OCI-LY7 (cell line): ENCODE results near the gene INPP5B. TPM values are rescaled to one million over a fixed set of nuclear protein-coding genes. Genes with fewer than 3 reads are reported as not detected.

Source experiments
- BruUV-seq: library from RNA; stranded (reverse); fragments of 400-500 nt; replicated peaks from 2 replicates; lab custom pipeline; 2021; lab: Mats Ljungman, UMichigan
- CTCF ChIA-PET: fragments of 300-600 bp; sonication (Branson Sonifier 250); formaldehyde crosslinking; loops from one replicate; lab custom pipeline; 2022; ENCODE audit warnings: antibody characterized with exemption; ENCODE audit not compliant: unreplicated experiment; lab: Charles Lee
- POLR2A ChIA-PET: fragments of 300-600 bp; sonication (Branson Sonifier 250); formaldehyde crosslinking; loops from one replicate; lab custom pipeline; 2022; ENCODE audit warnings: antibody characterized with exemption; lab: Charles Lee
- DNase-seq: peaks from one replicate; pipeline ENCODE4 v3.0.0-alpha.2; 2015; ENCODE audit warnings: low spot score
- H2AFZ ChIP-seq: fragments of 200-600 bp; sonication (generic), shearing (Covaris generic); 2 replicates; pipeline ENCODE4 v1.6.1; 2014; ENCODE audit warnings: mild to moderate bottlenecking, antibody characterized with exemption, low read length, moderate library complexity
- H3K27ac ChIP-seq: fragments of 200-600 bp; sonication (generic); 2 replicates; pipeline ENCODE4 v1.5.1; 2014; ENCODE audit warnings: mixed run types, low read depth, mild to moderate bottlenecking, moderate library complexity, low read length, inconsistent platforms; ENCODE audit not compliant: poor library complexity, severe bottlenecking
- H3K36me3 ChIP-seq: fragments of 200-600 bp; sonication (generic); 2 replicates; pipeline ENCODE4 v1.6.1; 2014; ENCODE audit warnings: mild to moderate bottlenecking, antibody characterized with exemption, low read length, moderate library complexity, mixed read lengths; ENCODE audit not compliant: insufficient read depth
- H3K4me1 ChIP-seq: fragments of 200-600 bp; sonication (generic); 2 replicates; pipeline ENCODE4 v1.5.1; 2014; ENCODE audit warnings: mild to moderate bottlenecking, low read length; ENCODE audit not compliant: insufficient read depth, poor library complexity, severe bottlenecking
- H3K4me2 ChIP-seq: fragments of 200-600 bp; sonication (generic); 2 replicates; pipeline ENCODE4 v1.6.1; 2014; ENCODE audit warnings: mild to moderate bottlenecking, low read length
- H3K4me3 ChIP-seq: fragments of 200-600 bp; sonication (generic); 2 replicates; pipeline ENCODE4 v1.5.1; 2014; ENCODE audit warnings: mild to moderate bottlenecking, low read depth, low read length; ENCODE audit not compliant: poor library complexity, severe bottlenecking
- H3K79me2 ChIP-seq: fragments of 200-600 bp; sonication (generic); 2 replicates; pipeline ENCODE4 v1.6.1; 2016; ENCODE audit warnings: low read depth, mild to moderate bottlenecking, low read length, moderate library complexity, mixed read lengths; ENCODE audit not compliant: insufficient read depth
- H3K9me2 ChIP-seq: fragments of 200-600 bp; sonication (generic); 2 replicates; pipeline ENCODE4 v1.6.1; 2016; ENCODE audit warnings: mild to moderate bottlenecking, low read length, mixed read lengths; ENCODE audit not compliant: insufficient read depth
- H3K9me3 ChIP-seq: fragments of 200-600 bp; sonication (generic); 2 replicates; pipeline ENCODE4 v1.6.1; 2014; ENCODE audit warnings: mild to moderate bottlenecking, mixed run types, low read length, mixed read lengths
- H4K20me1 ChIP-seq: fragments of 200-600 bp; sonication (generic); 2 replicates; pipeline ENCODE4 v1.6.1; 2014; ENCODE audit warnings: mild to moderate bottlenecking, antibody characterized with exemption, low read length, moderate library complexity, mixed read lengths; ENCODE audit not compliant: insufficient read depth
- CTCF ChIP-seq: fragments of 200-600 bp; sonication (generic); conservative IDR thresholded peaks from 2 replicates; pipeline ENCODE4 v1.5.1; 2014; ENCODE audit warnings: mild to moderate bottlenecking, antibody characterized with exemption, low read length, moderate library complexity, mixed read lengths
- EZH2phosphoT487 ChIP-seq: fragments of 200-600 bp; sonication (generic); IDR thresholded peaks from 2 replicates; pipeline ENCODE4 v1.6.1; 2018; ENCODE audit warnings: low read depth, borderline replicate concordance, mild to moderate bottlenecking, mixed run types, antibody characterized with exemption, low read length, moderate library complexity, mixed read lengths
- intact Hi-C: fragments of 100-400 bp; cut with micrococcal nuclease; formaldehyde crosslinking; loops from one replicate; pipeline ENCODE4 v1.10.0; 2022; ENCODE audit not compliant: unreplicated experiment
- total RNA-seq, 2 experiments: library from RNA; depleted of rRNA in 1 of 2; stranded (reverse); fragments of >200 nt in 1 of 2; shearing (Covaris generic) in 1 of 2; gene quantifications; 2 replicates each; pipeline ENCODE4 v1.2.3, GENCODE V29; 2014 to 2022

INPP5B gene
- total RNA-seq, 2 experiments from 2014 or later, result 49.7 to 63.0 TPM

- H3K4me2 ChIP-seq, result peak overlapping the region; percentile 94
- peak overlapping the region; percentile 98 for H3K27ac ChIP-seq
- H3K9me2 ChIP-seq, result no peaks in the 10 kb centered on the region
- peaks cover 90% of the 10 kb centered on the region for H3K79me2 ChIP-seq
- POLR2A ChIA-PET, result interaction anchor here (0.8 to 3.5 kb wide), 6 partner anchors 10 to 118 kb away, joined by 3 to 27 read pairs (median 6); partner anchors contain the start of genes INPP5B and YRDC
- TF ChIP-seq EZH2phosphoT487 (no peak), CTCF (no peak)
- intact Hi-C loops, result no loop called here
- BruUV-seq, result no TSS peak
- H3K4me3 ChIP-seq, result peak overlapping the region; percentile 62
- no peaks in the 10 kb centered on the region for H3K9me3 ChIP-seq
- H2AFZ ChIP-seq, result peak overlapping the region; percentile 23; the same call in 1 of the 2 replicates
- peak; percentile 79 for DNase-seq
- CTCF ChIA-PET, result interaction anchor here (1.0 kb wide), 1 partner anchor 22 kb away, joined by 3 read pairs; no protein-coding TSS in a partner anchor
- H3K36me3 ChIP-seq, result peaks cover 22% of the 10 kb centered on the region
- H4K20me1 ChIP-seq, result no peaks in the 10 kb centered on the region
- H3K4me1 ChIP-seq, result peaks cover 85% of the 10 kb centered on the region
Measured at GRCh38 chr1:37926038-37926924, 20.6 kb downstream of the INPP5B start.

- peak overlapping the region; percentile 62 for H3K4me3 ChIP-seq
- peaks cover 32% of the 10 kb centered on the region for H3K36me3 ChIP-seq
- no peaks in the 10 kb centered on the region for H4K20me1 ChIP-seq
- TF ChIP-seq CTCF, result no peak
- peak overlapping the region; percentile 98 for H3K27ac ChIP-seq
- ChIA-PET POLR2A (interaction anchor here (0.9 to 3.5 kb wide), 2 partner anchors 10 to 23 kb away, joined by 4 to 27 read pairs; partner anchors contain the start of gene INPP5B), CTCF (no interaction called here)
- H2AFZ ChIP-seq, result peak overlapping the region; percentile 16; the same call in 1 of the 2 replicates
- no peaks in the 10 kb centered on the region for H3K9me2 ChIP-seq
- intact Hi-C loops, result no loop called here
- H3K9me3 ChIP-seq, result no peaks in the 10 kb centered on the region
- peak overlapping the region; percentile 94 for H3K4me2 ChIP-seq
- H3K4me1 ChIP-seq, result peaks cover 88% of the 10 kb centered on the region
- BruUV-seq, result no TSS peak
- peaks cover 90% of the 10 kb centered on the region for H3K79me2 ChIP-seq
- peak; percentile 68 for DNase-seq
Measured at GRCh38 chr1:37925316-37925715, 21.5 kb downstream of the INPP5B start.
